Measurements from ENCODE around the gene RNH1.

RNH1 gene

DNA sequence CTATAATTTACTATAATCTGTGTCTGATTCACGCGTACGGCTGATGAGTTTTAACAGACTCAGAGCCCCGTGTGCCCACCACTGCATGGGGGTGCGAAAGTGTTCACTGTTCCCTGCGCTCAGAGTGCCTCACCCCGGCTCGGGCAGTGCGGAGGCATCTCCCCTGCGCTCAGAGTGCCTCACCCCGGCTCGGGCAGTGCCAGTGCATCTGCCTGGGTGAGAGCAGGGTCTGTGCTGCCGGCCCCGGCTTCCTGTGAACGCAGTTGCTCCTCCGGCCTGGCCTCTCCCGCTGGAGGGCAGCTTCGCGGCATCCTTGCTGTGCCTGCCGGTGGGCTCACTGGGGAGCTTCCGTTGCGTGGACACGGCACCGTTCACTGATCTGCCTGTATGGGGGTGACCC lies 42.7 kb downstream of the RNH1 start:
- Histone ChIP-seq H3K36me3 (ENCODE audit: control insufficient read depth, low read length) (peaks cover 24% of the 10 kb centered on the region), H3K27ac (ENCODE audit: low read depth, low read length) (no peak overlapping the region), H3K4me1 (ENCODE audit: control insufficient read depth, low read length) (no peaks in the 10 kb centered on the region), H3K9me2 (replicated peaks; ENCODE audit: control insufficient read depth, low read length) (no peaks in the 10 kb centered on the region), H4K20me1 (ENCODE audit: control insufficient read depth, insufficient read depth, low read depth, low read length) (no peaks in the 10 kb centered on the region), H3K4me2 (ENCODE audit: low read length) (no peak overlapping the region), H3F3A (ENCODE audit: control insufficient read depth, insufficient read depth) (no peaks in the 10 kb centered on the region), H3K9me3 (ENCODE audit: control insufficient read depth, insufficient read depth, low read length) (no peaks in the 10 kb centered on the region), H3K27me3 (ENCODE audit: control insufficient read depth, low read length) (no peaks in the 10 kb centered on the region), H3K4me3 (ENCODE audit: low read length) (no peak overlapping the region), H3K79me2 (ENCODE audit: control insufficient read depth, low read length) (no peaks in the 10 kb centered on the region; the same call in 1 of the 2 replicates)
- no peak for TF ChIP-seq EZH2phosphoT487 (IDR thresholded peaks at IDR 0.05; ENCODE audit: borderline replicate concordance, low read length)
- TF ChIP-seq, protein P1, sequence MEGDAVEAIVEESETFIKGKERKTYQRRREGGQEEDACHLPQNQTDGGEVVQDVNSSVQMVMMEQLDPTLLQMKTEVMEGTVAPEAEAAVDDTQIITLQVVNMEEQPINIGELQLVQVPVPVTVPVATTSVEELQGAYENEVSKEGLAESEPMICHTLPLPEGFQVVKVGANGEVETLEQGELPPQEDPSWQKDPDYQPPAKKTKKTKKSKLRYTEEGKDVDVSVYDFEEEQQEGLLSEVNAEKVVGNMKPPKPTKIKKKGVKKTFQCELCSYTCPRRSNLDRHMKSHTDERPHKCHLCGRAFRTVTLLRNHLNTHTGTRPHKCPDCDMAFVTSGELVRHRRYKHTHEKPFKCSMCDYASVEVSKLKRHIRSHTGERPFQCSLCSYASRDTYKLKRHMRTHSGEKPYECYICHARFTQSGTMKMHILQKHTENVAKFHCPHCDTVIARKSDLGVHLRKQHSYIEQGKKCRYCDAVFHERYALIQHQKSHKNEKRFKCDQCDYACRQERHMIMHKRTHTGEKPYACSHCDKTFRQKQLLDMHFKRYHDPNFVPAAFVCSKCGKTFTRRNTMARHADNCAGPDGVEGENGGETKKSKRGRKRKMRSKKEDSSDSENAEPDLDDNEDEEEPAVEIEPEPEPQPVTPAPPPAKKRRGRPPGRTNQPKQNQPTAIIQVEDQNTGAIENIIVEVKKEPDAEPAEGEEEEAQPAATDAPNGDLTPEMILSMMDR (IDR thresholded peaks at IDR 0.05; ENCODE audit: low read depth, low read length, poor library complexity, severe bottlenecking) = no peak

- Histone ChIP-seq H3K4me1 (ENCODE audit: control insufficient read depth, low read length) (no peaks in the 10 kb centered on the region; the same call in 1 of the 2 replicates), H3K9me2 (replicated peaks; ENCODE audit: control insufficient read depth, low read length) (no peaks in the 10 kb centered on the region), H3K4me2 (ENCODE audit: low read length) (no peak overlapping the region), H3F3A (ENCODE audit: control insufficient read depth, insufficient read depth) (no peaks in the 10 kb centered on the region), H3K27me3 (ENCODE audit: control insufficient read depth, low read length) (no peaks in the 10 kb centered on the region), H3K9me3 (ENCODE audit: control insufficient read depth, insufficient read depth, low read length) (no peaks in the 10 kb centered on the region), H3K36me3 (ENCODE audit: control insufficient read depth, low read length) (peaks cover 26% of the 10 kb centered on the region), H3K4me3 (ENCODE audit: low read length) (no peak overlapping the region), H3K27ac (ENCODE audit: low read depth, low read length) (no peak overlapping the region), H3K79me2 (ENCODE audit: control insufficient read depth, low read length) (peaks cover 10% of the 10 kb centered on the region), H4K20me1 (ENCODE audit: control insufficient read depth, insufficient read depth, low read depth, low read length) (no peaks in the 10 kb centered on the region)
- no peak for TF ChIP-seq EZH2phosphoT487 (IDR thresholded peaks at IDR 0.05; ENCODE audit: borderline replicate concordance, low read length)
- TF ChIP-seq, protein P1 (IDR thresholded peaks at IDR 0.05; ENCODE audit: low read depth, low read length, poor library complexity, severe bottlenecking) = no peak
These were observed 44.7 kb downstream of the RNH1 start for GRCh38 chr11:462107-462890.

DNA sequence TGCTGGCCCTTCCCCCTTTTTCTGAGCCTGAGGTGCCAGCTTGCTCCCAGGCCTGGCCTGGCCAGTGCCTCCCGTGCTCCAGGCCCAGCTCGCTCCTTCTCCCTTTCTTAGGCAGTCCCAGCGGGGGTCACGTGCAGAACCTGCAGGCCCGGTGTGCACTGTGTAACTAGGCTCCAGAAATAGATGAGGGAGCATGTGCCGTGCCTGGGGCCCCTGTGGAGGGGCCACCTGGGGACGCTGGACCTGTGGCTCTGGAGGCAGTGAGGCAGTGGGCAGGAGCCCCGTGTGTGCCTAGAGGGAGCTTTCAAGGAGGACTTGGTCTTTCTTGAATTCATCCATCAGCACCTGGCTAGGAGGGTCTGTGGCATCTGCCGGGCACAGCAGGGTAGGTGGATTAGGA lies 45.4 kb downstream of the RNH1 start:
- Histone ChIP-seq H3K9me3 (ENCODE audit: control insufficient read depth, insufficient read depth, low read length) (no peaks in the 10 kb centered on the region), H3K36me3 (ENCODE audit: control insufficient read depth, low read length) (peaks cover 33% of the 10 kb centered on the region), H3K27ac (ENCODE audit: low read depth, low read length) (no peak overlapping the region), H3K4me2 (ENCODE audit: low read length) (no peak overlapping the region), H3K79me2 (ENCODE audit: control insufficient read depth, low read length) (peaks cover 17% of the 10 kb centered on the region), H3K27me3 (ENCODE audit: control insufficient read depth, low read length) (no peaks in the 10 kb centered on the region), H4K20me1 (ENCODE audit: control insufficient read depth, insufficient read depth, low read depth, low read length) (no peaks in the 10 kb centered on the region), H3K4me3 (ENCODE audit: low read length) (no peak overlapping the region), H3K4me1 (ENCODE audit: control insufficient read depth, low read length) (peaks cover 5% of the 10 kb centered on the region), H3F3A (ENCODE audit: control insufficient read depth, insufficient read depth) (no peaks in the 10 kb centered on the region), H3K9me2 (replicated peaks; ENCODE audit: control insufficient read depth, low read length) (no peaks in the 10 kb centered on the region)
- TF ChIP-seq EZH2phosphoT487 (IDR thresholded peaks at IDR 0.05; ENCODE audit: borderline replicate concordance, low read length) = no peak
